Measurements from ENCODE around the gene TSPEAR.

The TSPEAR gene

GRCh38 chr21:44490816-44491215 lies 220.6 kb downstream of the TSPEAR start:
- WGBS, 2 experiments (ENCODE audit: insufficient coverage in 2 of 2): 91 to 99% methylated on average over 4 to 6 of the region's 9 CpGs
- Histone ChIP-seq H3K27ac (ENCODE audit: low read depth, low read length, severe bottlenecking) (no peak overlapping the region), H3K4me1 (ENCODE audit: control insufficient read depth, insufficient read depth, low read length, poor library complexity, severe bottlenecking) (no peaks in the 10 kb centered on the region), H3K36me3 (ENCODE audit: control insufficient read depth, insufficient read depth, low read length) (no peaks in the 10 kb centered on the region), H3K4me3 (ENCODE audit: extremely low read depth, insufficient read depth, low read length, poor library complexity, severe bottlenecking) (no peak overlapping the region), H3K9me3 (ENCODE audit: control insufficient read depth, low read length) (peaks cover 44% of the 10 kb centered on the region)

- no peak overlapping the region for H3K27ac ChIP-seq (ENCODE audit: low read depth, low read length, severe bottlenecking)
- peaks cover 39% of the 10 kb centered on the region for H3K9me3 ChIP-seq (ENCODE audit: control insufficient read depth, low read length)
- 96 to 98% methylated on average over 10 to 16 of the region's 19 CpGs for WGBS, 2 experiments (ENCODE audit: insufficient coverage in 2 of 2)
- no peaks in the 10 kb centered on the region for H3K4me1 ChIP-seq (ENCODE audit: control insufficient read depth, insufficient read depth, low read length, poor library complexity, severe bottlenecking)
- no peaks in the 10 kb centered on the region for H3K36me3 ChIP-seq (ENCODE audit: control insufficient read depth, insufficient read depth, low read length)
- no peak overlapping the region for H3K4me3 ChIP-seq (ENCODE audit: extremely low read depth, insufficient read depth, low read length, poor library complexity, severe bottlenecking)
Measured at GRCh38 chr21:44490405-44490804, 221.0 kb downstream of the TSPEAR start.

- no peak overlapping the region for H3K4me3 ChIP-seq (ENCODE audit: extremely low read depth, insufficient read depth, low read length, poor library complexity, severe bottlenecking)
- no peaks in the 10 kb centered on the region for H3K4me1 ChIP-seq (ENCODE audit: control insufficient read depth, insufficient read depth, low read length, poor library complexity, severe bottlenecking)
- H3K36me3 ChIP-seq (ENCODE audit: control insufficient read depth, insufficient read depth, low read length): no peaks in the 10 kb centered on the region
- 36 to 43% methylated on average over 5 to 6 of the region's 7 CpGs for WGBS, 2 experiments (ENCODE audit: insufficient coverage in 2 of 2)
- H3K9me3 ChIP-seq (ENCODE audit: control insufficient read depth, low read length): peaks cover 38% of the 10 kb centered on the region
- H3K27ac ChIP-seq (ENCODE audit: low read depth, low read length, severe bottlenecking): no peak overlapping the region
Measured at GRCh38 chr21:44489962-44490361, 221.4 kb downstream of the TSPEAR start.

GRCh38 chr21:44487831-44488230 lies 223.5 kb downstream of the TSPEAR start:
- Histone ChIP-seq H3K9me3 (ENCODE audit: control insufficient read depth, low read length) (peaks cover 19% of the 10 kb centered on the region), H3K4me3 (ENCODE audit: extremely low read depth, insufficient read depth, low read length, poor library complexity, severe bottlenecking) (no peak overlapping the region), H3K36me3 (ENCODE audit: control insufficient read depth, insufficient read depth, low read length) (no peaks in the 10 kb centered on the region), H3K27ac (ENCODE audit: low read depth, low read length, severe bottlenecking) (no peak overlapping the region), H3K4me1 (ENCODE audit: control insufficient read depth, insufficient read depth, low read length, poor library complexity, severe bottlenecking) (no peaks in the 10 kb centered on the region)
- WGBS, 2 experiments (ENCODE audit: insufficient coverage in 2 of 2): 0% methylated on average over 1 of the region's 4 CpGs; no CpG with 5 or more reads in 1 of the 2 experiments

- Histone ChIP-seq H3K4me1 (ENCODE audit: control insufficient read depth, insufficient read depth, low read length, poor library complexity, severe bottlenecking) (peaks cover 4% of the 10 kb centered on the region), H3K36me3 (ENCODE audit: control insufficient read depth, insufficient read depth, low read length) (no peaks in the 10 kb centered on the region), H3K27ac (ENCODE audit: low read depth, low read length, severe bottlenecking) (no peak overlapping the region), H3K9me3 (ENCODE audit: control insufficient read depth, low read length) (peaks cover 5% of the 10 kb centered on the region), H3K4me3 (ENCODE audit: extremely low read depth, insufficient read depth, low read length, poor library complexity, severe bottlenecking) (no peak overlapping the region)
- WGBS, 2 experiments (ENCODE audit: insufficient coverage in 2 of 2): 88 to 91% methylated on average over 7 to 15 of the region's 16 CpGs
Measured at GRCh38 chr21:44486302-44486701, 225.1 kb downstream of the TSPEAR start.

- Histone ChIP-seq H3K9me3 (ENCODE audit: control insufficient read depth, low read length) (peaks cover 4% of the 10 kb centered on the region), H3K4me1 (ENCODE audit: control insufficient read depth, insufficient read depth, low read length, poor library complexity, severe bottlenecking) (peaks cover 4% of the 10 kb centered on the region), H3K4me3 (ENCODE audit: extremely low read depth, insufficient read depth, low read length, poor library complexity, severe bottlenecking) (no peak overlapping the region), H3K27ac (ENCODE audit: low read depth, low read length, severe bottlenecking) (no peak overlapping the region), H3K36me3 (ENCODE audit: control insufficient read depth, insufficient read depth, low read length) (no peaks in the 10 kb centered on the region)
- WGBS, 2 experiments (ENCODE audit: insufficient coverage in 2 of 2): 91 to 98% methylated on average over 7 to 8 of the region's 10 CpGs
Measured at GRCh38 chr21:44485796-44486195, 225.6 kb downstream of the TSPEAR start.

- H3K36me3 ChIP-seq (ENCODE audit: control insufficient read depth, insufficient read depth, low read length): no peaks in the 10 kb centered on the region
- no peak overlapping the region for H3K4me3 ChIP-seq (ENCODE audit: extremely low read depth, insufficient read depth, low read length, poor library complexity, severe bottlenecking)
- 83 to 91% methylated on average over 18 to 25 of the region's 25 CpGs for WGBS, 2 experiments (ENCODE audit: insufficient coverage in 2 of 2)
Measured at GRCh38 chr21:44485254-44485793, 226.0 kb downstream of the TSPEAR start.

GRCh38 chr21:44484498-44485253 lies 226.7 kb downstream of the TSPEAR start:
- WGBS, 2 experiments (ENCODE audit: insufficient coverage in 2 of 2): 90 to 95% methylated on average over 7 to 21 of the region's 43 CpGs
- Histone ChIP-seq H3K4me1 (ENCODE audit: control insufficient read depth, insufficient read depth, low read length, poor library complexity, severe bottlenecking) (peaks cover 4% of the 10 kb centered on the region), H3K4me3 (ENCODE audit: extremely low read depth, insufficient read depth, low read length, poor library complexity, severe bottlenecking) (no peak overlapping the region), H3K9me3 (ENCODE audit: control insufficient read depth, low read length) (no peaks in the 10 kb centered on the region), H3K27ac (ENCODE audit: low read depth, low read length, severe bottlenecking) (no peak overlapping the region), H3K36me3 (ENCODE audit: control insufficient read depth, insufficient read depth, low read length) (no peaks in the 10 kb centered on the region)

More at GRCh38 chr21:44485254-44485793, 226.0 kb downstream of the TSPEAR start:
- Histone ChIP-seq H3K27ac (ENCODE audit: low read depth, low read length, severe bottlenecking) (no peak overlapping the region), H3K4me1 (ENCODE audit: control insufficient read depth, insufficient read depth, low read length, poor library complexity, severe bottlenecking) (peaks cover 4% of the 10 kb centered on the region), H3K9me3 (ENCODE audit: control insufficient read depth, low read length) (no peaks in the 10 kb centered on the region)

GRCh38 chr21:44483288-44484237 lies 227.8 kb downstream of the TSPEAR start:
- Histone ChIP-seq H3K9me3 (ENCODE audit: control insufficient read depth, low read length) (no peaks in the 10 kb centered on the region), H3K27ac (ENCODE audit: low read depth, low read length, severe bottlenecking) (no peak overlapping the region), H3K4me3 (ENCODE audit: extremely low read depth, insufficient read depth, low read length, poor library complexity, severe bottlenecking) (no peak overlapping the region), H3K4me1 (ENCODE audit: control insufficient read depth, insufficient read depth, low read length, poor library complexity, severe bottlenecking) (peaks cover 4% of the 10 kb centered on the region), H3K36me3 (ENCODE audit: control insufficient read depth, insufficient read depth, low read length) (no peaks in the 10 kb centered on the region)
- WGBS, 2 experiments (ENCODE audit: insufficient coverage in 2 of 2): 92 to 97% methylated on average over 25 to 26 of the region's 28 CpGs

GRCh38 chr21:44482581-44483287 lies 228.6 kb downstream of the TSPEAR start:
- Histone ChIP-seq H3K4me3 (ENCODE audit: extremely low read depth, insufficient read depth, low read length, poor library complexity, severe bottlenecking) (no peak overlapping the region), H3K27ac (ENCODE audit: low read depth, low read length, severe bottlenecking) (no peak overlapping the region)
- 80 to 90% methylated on average over 11 to 13 of the region's 14 CpGs for WGBS, 2 experiments (ENCODE audit: insufficient coverage in 2 of 2)

More at GRCh38 chr21:44482581-44483287, 228.6 kb downstream of the TSPEAR start:
- H3K4me1 ChIP-seq (ENCODE audit: control insufficient read depth, insufficient read depth, low read length, poor library complexity, severe bottlenecking): peaks cover 4% of the 10 kb centered on the region
- H3K36me3 ChIP-seq (ENCODE audit: control insufficient read depth, insufficient read depth, low read length): no peaks in the 10 kb centered on the region
- no peaks in the 10 kb centered on the region for H3K9me3 ChIP-seq (ENCODE audit: control insufficient read depth, low read length)

All from mesodermal cell (in vitro differentiated cells).